Keratinocyte (primary cell): ENCODE results near the gene GRB10. TPM values are rescaled to one million over a fixed set of nuclear protein-coding genes. Genes with fewer than 3 reads are reported as not detected.

ENCODE experiments used
- DNase-seq: peaks from one replicate; pipeline ENCODE4 v3.0.0-alpha.2; 2011; ENCODE audit warnings: low read depth, missing footprints, low spot score
- FAIRE-seq: peaks from 2 replicates; lab custom pipeline; 2011; peaks lifted over from hg19 to GRCh38; lab: Jason Lieb, UNC
- H2AFZ ChIP-seq: 2 replicates; pipeline ENCODE4 v1.6.0; 2012; ENCODE audit warnings: low read length, control low read depth, inconsistent platforms; ENCODE audit not compliant: control insufficient read depth
- H3K27ac ChIP-seq: 2 replicates; pipeline ENCODE4 v1.5.1; 2011; ENCODE audit warnings: low read length; ENCODE audit not compliant: control insufficient read depth, insufficient read depth
- H3K27me3 ChIP-seq: 3 replicates; pipeline ENCODE4 v1.6.0; 2011; ENCODE audit warnings: low read length; ENCODE audit not compliant: control insufficient read depth, insufficient read depth; ENCODE audit errors: extremely low read depth
- H3K36me3 ChIP-seq, 2 experiments: 2 replicates in 1 of 2; 3 replicates in 1 of 2; pipeline ENCODE4 v1.5.1; 2011; ENCODE audit warnings: low read length in 2 of 2, mild to moderate bottlenecking in 1 of 2; ENCODE audit not compliant: control insufficient read depth in 2 of 2, insufficient read depth in 2 of 2; ENCODE audit errors: extremely low read depth in 1 of 2
- H3K4me1 ChIP-seq: 3 replicates; pipeline ENCODE4 v1.5.1; 2011; ENCODE audit warnings: low read length; ENCODE audit not compliant: control insufficient read depth, insufficient read depth; ENCODE audit errors: extremely low read depth
- H3K4me2 ChIP-seq: 3 replicates; pipeline ENCODE4 v1.6.0; 2011; ENCODE audit warnings: low read depth, low read length; ENCODE audit not compliant: control insufficient read depth, insufficient read depth; ENCODE audit errors: extremely low read depth
- H3K4me3 ChIP-seq, 3 experiments: fragments of 200-600 bp in 1 of 3; sonication (generic) in 1 of 3; 2 replicates in 2 of 3; 3 replicates in 1 of 3; pipeline ENCODE4 v1.5.1; 2011 to 2016; ENCODE audit warnings: low read length in 3 of 3, mild to moderate bottlenecking in 3 of 3, control low read depth in 2 of 3, inconsistent platforms in 1 of 3, low read depth in 1 of 3, mixed read lengths in 1 of 3, mixed run types in 1 of 3, moderate library complexity in 1 of 3; ENCODE audit not compliant: control insufficient read depth in 2 of 3, insufficient read depth in 2 of 3; ENCODE audit errors: extremely low read depth in 1 of 3
- H3K79me2 ChIP-seq: 2 replicates; pipeline ENCODE4 v1.6.0; 2012; ENCODE audit warnings: low read length; ENCODE audit not compliant: control insufficient read depth, insufficient read depth
- H3K9ac ChIP-seq: 3 replicates; pipeline ENCODE4 v1.6.0; 2011; ENCODE audit warnings: low read length; ENCODE audit not compliant: control insufficient read depth, insufficient read depth; ENCODE audit errors: extremely low read depth
- H3K9me1 ChIP-seq: 3 replicates; pipeline ENCODE4 v1.6.0; 2011; ENCODE audit warnings: low read length; ENCODE audit not compliant: control insufficient read depth, insufficient read depth; ENCODE audit errors: extremely low read depth
- H3K9me3 ChIP-seq: 2 replicates; pipeline ENCODE4 v1.5.1; 2012; ENCODE audit warnings: low read depth, low read length; ENCODE audit not compliant: control insufficient read depth
- H4K20me1 ChIP-seq: 3 replicates; pipeline ENCODE4 v1.6.0; 2011; ENCODE audit warnings: low read length; ENCODE audit not compliant: control insufficient read depth, insufficient read depth; ENCODE audit errors: extremely low read depth
- CTCF ChIP-seq, 3 experiments: IDR thresholded peaks in 1 of 3; conservative IDR thresholded peaks in 1 of 3; optimal IDR thresholded peaks in 1 of 3; 2 replicates in 2 of 3; 3 replicates in 1 of 3; pipeline versions ENCODE3 to v1.5.1; 2011; ENCODE audit warnings: low read length in 3 of 3, mild to moderate bottlenecking in 3 of 3, moderate library complexity in 2 of 3, control low read depth in 1 of 3, inconsistent platforms in 1 of 3; ENCODE audit not compliant: insufficient read depth in 2 of 3; ENCODE audit errors: extremely low read depth in 1 of 3
- EZH2 ChIP-seq: IDR thresholded peaks from one replicate; pipeline ENCODE4 v1.6.1; 2012; ENCODE audit warnings: inconsistent platforms, mild to moderate bottlenecking, low read length, moderate library complexity
- dilution Hi-C: fragments of 300-500 bp; cut with MboI; formaldehyde crosslinking; loops from one replicate; pipeline ENCODE4 v1.7.0; 2020; ENCODE audit warnings: low sequenced_read_pairs; ENCODE audit not compliant: extremely low pct_ligation_motif_present
- polyA plus RNA-seq, 5 experiments: library from polyadenylated mRNA; depleted of rRNA in 3 of 5; stranded (reverse) in 3 of 5; stranded (forward) in 1 of 5; unstranded in 1 of 5; fragments of >200 nt; gene quantifications; 1 replicate in 1 of 5; 2 replicates in 3 of 5; 3 replicates in 1 of 5; pipeline versions ENCODE4 v1.2.1 to v1.2.3, GENCODE V29; 2011 to 2012; ENCODE audit warnings: missing spikeins in 2 of 5, low read depth in 1 of 5, low replicate concordance in 1 of 5

Gene GRB10
- polyA plus RNA-seq, 1 donor (not counting 4 experiments of a cell fraction or from before 2014, with no cell fraction given), result 4.4 TPM

GRCh38 chr7:50792342-50793119 is 9.8 kb upstream of the GRB10 start:
- no peak for TF ChIP-seq CTCF (optimal IDR thresholded peaks at IDR 0.05 in 1 of 3, IDR thresholded peaks at IDR 0.05 in 1 of 3, conservative IDR thresholded peaks at IDR 0.05 in 1 of 3; ENCODE audit: extremely low read depth in 1 of 3, insufficient read depth in 2 of 3, low read length in 3 of 3)
- peak; percentile 45 for TF ChIP-seq EZH2
- peak overlapping the region; percentile 65 for H2AFZ ChIP-seq
- peaks cover 14% of the 10 kb centered on the region for H4K20me1 ChIP-seq
- dilution Hi-C loops, result no loop called here
- no peaks in the 10 kb centered on the region for H3K9me1 ChIP-seq
- no peaks in the 10 kb centered on the region for H3K36me3 ChIP-seq
- peaks cover 26% of the 10 kb centered on the region for H3K27me3 ChIP-seq
- H3K9ac ChIP-seq, result peak overlapping the region; percentile 69
- FAIRE-seq (no peak), DNase-seq (no peak)
- peaks cover 5% of the 10 kb centered on the region for H3K4me1 ChIP-seq
- H3K4me2 ChIP-seq, result peak overlapping the region; percentile 87
- peaks cover 7% of the 10 kb centered on the region for H3K9me3 ChIP-seq
- H3K79me2 ChIP-seq, result peaks cover 21% of the 10 kb centered on the region
- H3K27ac ChIP-seq, result no peak overlapping the region
- peak overlapping the region; percentile 44 to 84 (median 71) for H3K4me3 ChIP-seq

DNA sequence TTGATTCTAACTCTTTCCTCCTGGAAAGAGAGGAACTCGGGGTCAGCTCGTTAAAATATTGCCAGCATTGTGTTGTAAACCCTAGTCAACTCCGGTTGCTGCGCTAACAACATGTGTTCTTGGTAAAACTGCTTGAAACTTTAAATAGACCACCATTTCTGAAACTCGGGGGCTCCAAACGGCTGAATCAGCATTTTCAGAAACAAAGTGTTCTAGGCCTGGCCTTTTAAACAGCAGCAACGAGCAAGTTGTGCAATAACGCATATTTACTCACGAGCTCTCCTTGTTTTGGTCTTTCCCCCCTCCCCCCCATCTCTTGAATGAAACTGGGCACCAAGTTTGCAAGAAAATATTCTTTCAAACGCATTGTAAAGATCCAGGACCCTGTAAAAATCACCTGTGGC is 9.2 kb upstream of the GRB10 start:
- H3K9ac ChIP-seq, result peak overlapping the region; percentile 69
- no peaks in the 10 kb centered on the region for H3K9me1 ChIP-seq
- H2AFZ ChIP-seq, result peak overlapping the region; percentile 65
- no peaks in the 10 kb centered on the region for H3K36me3 ChIP-seq
- peak overlapping the region; percentile 87 for H3K4me2 ChIP-seq
- peaks cover 14% of the 10 kb centered on the region for H4K20me1 ChIP-seq
- DNase-seq, result no peak
- H3K9me3 ChIP-seq, result peaks cover 7% of the 10 kb centered on the region
- dilution Hi-C loops, result no loop called here
- H3K4me3 ChIP-seq, result peak overlapping the region; percentile 44 to 84 (median 71)
- H3K27ac ChIP-seq, result no peak overlapping the region
- TF ChIP-seq EZH2 (peak; percentile 55), CTCF (optimal IDR thresholded peaks at IDR 0.05 in 1 of 3, IDR thresholded peaks at IDR 0.05 in 1 of 3, conservative IDR thresholded peaks at IDR 0.05 in 1 of 3; ENCODE audit: extremely low read depth in 1 of 3, insufficient read depth in 2 of 3, low read length in 3 of 3) (no peak)
- H3K27me3 ChIP-seq, result peaks cover 26% of the 10 kb centered on the region
- peaks cover 21% of the 10 kb centered on the region for H3K79me2 ChIP-seq
- peaks cover 5% of the 10 kb centered on the region for H3K4me1 ChIP-seq
- FAIRE-seq, result no peak
